Stimulated activated CD8-positive, alpha-beta memory T cell treated with anti-CD3 and anti-CD28 coated beads, Interleukin-12 subunit alpha, Interleukin-12 subunit beta, amount 100 ng/mL, for 4 hours (primary cell): ENCODE measurements around the gene RAD51B.
"Not testable (repeated sequence)": the region's sequence is repeated elsewhere in the genome, so short reads cannot be mapped to it uniquely, and the experiment has no call there.

Source experiments
- DNase-seq: peaks from one replicate; pipeline ENCODE4 v3.0.0-alpha.2; 2020; ENCODE audit warnings: low read depth

The RAD51B gene

DNA sequence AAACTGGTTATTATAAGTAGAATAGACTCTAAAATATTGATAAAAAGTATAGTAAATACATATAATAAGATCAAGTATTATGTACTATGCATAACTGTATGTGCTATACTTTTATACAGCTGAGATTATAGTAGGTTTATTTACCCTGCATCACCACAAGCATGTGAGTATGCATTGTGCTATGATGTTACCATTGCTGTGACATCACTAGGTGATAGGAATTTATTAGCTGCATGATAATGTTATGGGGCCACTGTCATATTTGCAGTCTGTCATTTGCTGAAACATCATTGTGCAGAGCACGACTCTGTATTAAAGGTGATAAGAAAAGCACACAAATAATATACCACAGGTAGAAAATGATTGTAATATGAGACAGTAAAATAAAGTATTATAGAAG lies 587.7 kb downstream of the RAD51B start:
- DNase-seq, result no peak

DNA sequence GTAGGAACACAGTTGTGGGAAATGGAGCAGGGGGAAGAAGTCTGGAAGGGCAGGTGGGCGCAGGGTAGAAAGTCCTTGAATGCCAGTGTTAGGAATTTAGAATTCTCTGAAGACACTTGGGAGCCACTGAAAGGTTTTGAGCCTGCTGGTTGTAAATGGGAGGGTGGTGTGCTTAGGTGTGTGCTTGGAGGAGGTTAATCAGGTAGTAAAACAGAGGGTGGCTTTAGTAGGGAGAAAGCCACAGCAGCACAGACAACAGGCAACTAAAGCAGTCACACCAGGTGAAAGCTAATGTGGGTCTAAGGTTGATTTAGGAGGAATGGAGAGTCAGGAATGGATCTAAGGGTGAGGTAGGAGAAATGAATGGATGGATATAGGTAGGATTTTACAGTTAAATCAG lies 588.2 kb downstream of the RAD51B start:
- DNase-seq, result no peak

DNA sequence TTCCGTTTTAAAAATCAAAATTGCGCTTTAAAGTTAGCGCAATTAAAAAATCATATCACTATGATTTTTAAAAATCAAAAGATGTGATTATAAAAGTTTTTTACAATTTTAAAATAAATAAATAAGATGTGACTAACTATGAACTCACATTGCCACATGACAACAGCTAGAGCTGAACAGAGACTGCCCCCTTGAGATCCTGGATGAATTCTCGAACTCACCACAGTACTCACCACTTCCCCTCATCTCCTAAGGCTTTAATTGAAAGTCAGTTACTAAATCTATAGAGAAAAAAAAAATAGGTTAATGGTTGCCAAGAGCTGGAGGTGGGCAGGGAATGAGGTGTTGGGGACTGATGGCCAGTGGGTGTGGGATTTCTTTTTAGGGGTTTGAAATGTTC lies 589.1 kb downstream of the RAD51B start:
- no peak for DNase-seq

DNA sequence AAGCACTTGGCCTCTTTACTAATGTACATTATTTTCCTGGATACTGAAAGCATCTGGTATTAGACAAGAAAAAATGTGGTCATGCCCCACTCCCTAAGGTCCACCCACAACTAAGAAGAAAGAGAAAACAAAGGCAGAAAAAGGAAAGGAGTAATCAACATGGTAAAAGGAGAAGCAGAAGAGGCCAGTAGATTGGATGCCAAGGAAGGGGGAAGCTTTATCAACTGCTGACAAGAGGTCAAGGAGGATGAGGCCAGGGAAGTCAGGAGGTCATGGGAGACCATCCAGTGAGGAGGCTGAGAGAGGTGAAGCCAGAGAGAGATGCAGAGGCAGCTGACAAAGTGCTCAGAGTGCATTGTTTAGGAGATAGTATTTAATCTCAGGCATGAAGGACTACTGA lies 589.8 kb downstream of the RAD51B start:
- DNase-seq, result no peak

DNA sequence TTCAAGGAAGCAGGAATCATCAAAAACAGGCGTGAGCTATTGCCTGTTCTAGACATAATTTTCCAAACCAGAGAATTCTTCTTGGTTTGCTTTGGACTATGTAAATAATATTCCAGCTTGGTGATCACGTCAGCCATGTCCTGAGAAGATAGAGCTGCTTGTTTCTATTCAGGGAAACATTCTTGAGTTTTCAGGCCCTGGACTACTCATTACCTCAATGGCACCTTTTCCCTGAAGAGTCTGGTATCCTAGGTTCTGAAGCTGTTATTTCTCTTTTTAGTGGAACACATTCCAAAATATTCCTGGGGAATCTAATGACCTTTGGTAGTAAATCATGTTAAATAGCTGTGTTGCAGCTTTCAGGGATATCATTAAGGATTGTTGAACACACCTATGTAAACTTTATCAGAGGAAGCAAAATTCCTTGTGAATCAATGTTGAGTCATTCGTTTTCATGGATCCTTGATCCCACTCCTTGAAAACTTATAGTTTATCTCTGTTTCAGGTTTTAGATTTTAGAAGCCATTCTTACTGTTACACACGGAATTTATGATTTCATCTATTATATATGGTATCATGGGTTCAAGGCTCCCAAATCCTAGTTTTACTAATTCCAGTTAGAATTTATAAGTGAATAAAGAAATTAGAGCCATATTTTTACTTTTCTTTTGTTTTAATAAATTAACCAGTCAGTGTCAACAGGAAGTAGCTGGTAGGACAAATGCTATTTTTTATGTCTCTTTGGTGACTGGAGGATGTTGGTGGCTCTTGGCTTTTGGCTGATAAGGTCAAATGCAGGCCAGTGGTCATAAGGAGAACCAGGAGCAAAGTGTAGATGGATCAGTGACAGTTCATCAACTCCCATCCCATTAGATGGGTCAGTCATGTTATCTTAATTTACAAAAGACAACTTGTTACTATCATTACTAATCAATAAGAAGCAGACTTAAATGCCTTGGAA lies 593.2 kb downstream of the RAD51B start:
- DNase-seq, result no peak

DNA sequence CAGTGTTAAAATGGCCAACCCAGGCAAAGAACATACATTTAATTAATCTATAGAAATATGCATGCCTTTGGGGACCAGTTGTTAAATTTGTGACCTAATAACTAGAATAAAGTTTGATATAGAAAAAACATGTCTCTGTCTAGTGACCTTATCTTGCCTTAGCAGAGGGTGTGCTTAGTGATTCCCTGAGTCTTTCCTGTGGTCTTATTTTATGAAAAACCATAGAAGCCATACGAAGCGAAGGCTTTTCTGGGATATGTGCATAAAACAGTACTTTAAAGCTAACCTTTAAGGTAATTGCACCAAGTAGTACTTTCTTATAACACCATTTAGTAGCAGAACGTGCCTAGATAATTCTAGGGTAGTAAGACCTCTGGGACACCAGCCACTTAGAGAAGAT lies 593.9 kb downstream of the RAD51B start:
- no peak for DNase-seq

DNA sequence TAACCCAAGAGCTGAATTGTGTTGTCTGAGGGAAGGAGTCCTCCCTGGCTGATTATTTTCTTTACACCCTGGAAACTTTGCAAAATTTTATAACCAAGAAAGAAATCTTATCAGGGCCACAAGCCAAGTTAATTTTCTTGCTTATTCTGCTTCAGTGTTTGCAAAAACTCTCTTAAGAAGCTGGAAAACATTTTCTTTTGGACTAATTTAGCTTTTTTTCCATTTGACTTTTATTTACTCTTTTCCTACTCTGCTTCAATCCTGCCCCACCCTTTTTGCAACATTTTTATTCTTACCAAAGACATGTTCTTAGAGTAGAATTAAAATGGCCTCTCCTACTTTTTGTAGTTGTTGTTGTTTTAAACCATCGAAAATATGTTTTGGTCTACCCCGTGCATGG lies 594.5 kb downstream of the RAD51B start:
- no peak for DNase-seq

DNA sequence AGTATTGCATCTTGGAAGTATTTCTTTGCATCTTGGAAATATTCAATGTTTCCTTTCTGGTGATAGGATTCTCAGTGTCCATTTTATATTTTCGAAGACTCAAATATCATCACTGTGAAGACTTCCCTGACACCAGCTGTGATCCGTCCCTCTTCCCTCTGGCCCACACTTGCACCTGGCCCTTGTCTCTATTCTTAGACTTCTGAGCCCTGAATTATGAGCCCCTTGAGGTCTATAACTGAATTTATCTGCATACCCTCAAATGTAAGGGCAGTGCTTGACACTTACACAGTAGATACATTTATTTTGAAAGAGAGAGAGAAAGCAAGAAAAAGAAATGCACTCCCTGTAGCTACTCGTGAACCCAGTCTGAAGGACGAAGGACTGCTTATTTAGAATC lies 596.6 kb downstream of the RAD51B start:
- no peak for DNase-seq

DNA sequence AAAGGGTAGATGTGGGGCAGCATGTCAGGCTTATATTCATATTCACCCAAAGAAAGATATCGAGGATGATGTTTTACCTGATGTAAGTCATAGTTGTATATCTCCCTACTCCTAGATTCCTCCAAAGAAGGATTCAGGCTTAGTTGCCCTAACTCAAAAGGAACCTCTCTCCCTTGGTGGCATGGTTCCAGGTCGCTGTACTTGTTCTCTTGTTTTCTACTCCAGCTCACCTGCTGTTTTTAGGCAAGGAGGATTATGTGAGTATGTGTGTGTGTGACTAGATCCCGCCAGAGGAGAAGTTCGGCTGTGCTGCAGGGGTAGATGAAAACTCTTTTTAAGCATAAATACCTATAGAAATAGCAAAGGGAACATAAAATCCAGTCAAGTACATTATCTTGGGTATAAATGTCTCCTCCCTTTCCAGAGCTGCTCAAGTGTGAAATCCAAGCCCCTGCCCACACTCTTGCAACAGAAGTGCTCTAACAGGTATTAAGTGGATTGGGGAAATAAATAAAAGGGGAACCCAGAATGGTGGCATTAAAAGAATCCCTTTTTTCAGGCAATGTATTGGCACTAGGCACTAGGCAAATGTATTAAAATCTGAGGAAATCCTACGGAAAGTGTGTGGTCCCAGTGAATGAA lies 597.6 kb downstream of the RAD51B start:
- DNase-seq, result no peak

DNA sequence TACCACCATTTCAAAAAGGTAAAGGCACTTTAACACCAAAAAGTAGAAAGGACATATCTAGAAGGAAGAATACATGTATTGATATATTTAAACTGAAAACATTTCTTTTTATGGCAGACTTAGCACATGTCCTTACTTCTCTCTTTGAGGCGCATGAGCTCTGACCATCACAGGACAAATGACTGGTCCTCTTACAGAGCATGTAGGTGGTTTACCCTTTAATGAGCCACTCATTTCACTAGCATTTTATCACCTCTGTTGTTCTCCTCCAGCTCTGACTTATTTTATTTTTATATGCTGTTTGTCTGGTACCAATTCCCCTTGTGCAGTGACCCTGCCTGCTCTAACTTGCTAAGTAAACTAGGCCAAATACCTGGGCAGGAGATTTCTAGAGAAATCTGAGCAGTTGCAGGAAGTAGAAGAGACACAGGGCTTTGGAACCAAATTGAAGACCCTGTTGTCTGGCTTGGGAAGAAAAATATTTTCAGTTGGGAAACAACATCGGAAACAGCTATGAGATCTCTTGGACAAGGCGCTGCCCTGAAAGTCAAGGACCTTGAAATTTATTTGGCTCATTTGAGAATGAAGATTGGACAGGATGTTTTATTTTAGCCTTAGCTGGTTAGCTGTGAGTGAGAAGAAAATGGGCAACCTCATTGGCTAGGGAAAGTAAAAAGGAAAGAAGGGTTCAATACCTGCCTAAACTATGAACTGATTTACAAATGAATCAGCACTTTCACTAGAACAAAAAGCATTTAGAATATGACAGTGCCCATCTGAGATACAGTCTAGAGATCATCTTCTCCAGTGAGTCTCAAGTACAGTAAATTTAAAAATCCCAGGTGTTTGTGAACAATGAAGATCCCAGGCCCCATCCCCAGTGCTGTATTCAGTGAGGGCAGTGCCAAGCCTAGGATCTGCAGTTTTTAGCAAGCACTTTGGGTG lies 598.9 kb downstream of the RAD51B start:
- DNase-seq, result no peak

DNA sequence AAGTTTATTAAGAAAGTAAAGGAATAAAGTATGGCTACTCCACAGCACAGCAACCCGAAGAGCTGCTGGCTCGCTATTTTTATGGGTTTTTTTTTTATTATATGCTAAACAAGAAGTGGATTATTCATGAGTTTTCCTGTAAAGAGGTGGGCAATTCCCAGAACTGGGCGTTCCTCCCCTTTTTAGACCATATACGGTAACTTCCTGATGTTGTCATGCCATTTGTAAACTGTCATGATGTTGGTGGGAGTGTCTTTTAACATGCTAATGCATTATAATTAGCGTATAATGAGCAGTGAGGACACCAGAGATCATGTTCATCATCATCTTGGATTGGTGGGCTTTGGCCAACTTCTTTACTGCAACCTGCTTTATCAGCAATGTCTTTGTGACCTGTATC lies 600.8 kb downstream of the RAD51B start:
- DNase-seq, result no peak

DNA sequence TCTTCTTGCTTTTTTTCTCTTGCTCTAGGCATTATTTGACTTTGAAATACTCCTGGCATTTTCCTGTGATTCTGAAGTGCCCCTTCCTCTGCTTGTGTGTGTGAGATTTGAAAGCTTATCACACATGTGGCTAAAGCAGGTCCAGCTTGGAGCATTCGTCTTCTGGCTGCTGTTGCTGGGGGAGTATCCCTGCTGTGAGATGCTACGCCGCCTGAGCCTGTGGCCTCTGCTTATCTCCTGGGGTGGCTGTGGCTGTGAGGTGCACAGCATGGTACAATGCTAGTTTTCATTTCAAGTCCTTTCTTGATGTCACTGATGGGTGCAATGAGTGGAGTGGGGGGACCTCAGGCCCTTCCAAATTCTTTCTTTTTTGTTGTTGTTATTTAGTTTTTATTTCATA lies 601.5 kb downstream of the RAD51B start:
- DNase-seq, result no peak

DNA sequence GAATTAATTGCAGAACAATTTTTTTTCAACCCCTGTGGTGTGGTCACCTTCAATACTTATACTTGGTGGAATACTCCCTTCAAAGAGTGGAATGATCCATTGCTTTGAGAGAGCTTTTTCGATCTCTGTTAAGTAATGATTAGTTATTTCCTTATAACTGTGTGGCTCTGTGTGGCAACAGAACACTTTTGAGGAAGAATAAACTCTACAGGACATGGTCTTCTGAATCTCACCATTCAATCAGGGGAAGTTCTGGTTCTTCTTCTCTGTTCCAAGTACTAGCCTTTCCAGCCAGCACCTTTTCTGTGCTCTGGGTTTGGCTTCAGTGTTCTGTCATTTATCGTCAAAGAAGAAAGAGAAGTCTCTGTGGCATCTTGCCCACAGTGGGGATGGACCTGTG lies 604.1 kb downstream of the RAD51B start:
- DNase-seq, result no peak

DNA sequence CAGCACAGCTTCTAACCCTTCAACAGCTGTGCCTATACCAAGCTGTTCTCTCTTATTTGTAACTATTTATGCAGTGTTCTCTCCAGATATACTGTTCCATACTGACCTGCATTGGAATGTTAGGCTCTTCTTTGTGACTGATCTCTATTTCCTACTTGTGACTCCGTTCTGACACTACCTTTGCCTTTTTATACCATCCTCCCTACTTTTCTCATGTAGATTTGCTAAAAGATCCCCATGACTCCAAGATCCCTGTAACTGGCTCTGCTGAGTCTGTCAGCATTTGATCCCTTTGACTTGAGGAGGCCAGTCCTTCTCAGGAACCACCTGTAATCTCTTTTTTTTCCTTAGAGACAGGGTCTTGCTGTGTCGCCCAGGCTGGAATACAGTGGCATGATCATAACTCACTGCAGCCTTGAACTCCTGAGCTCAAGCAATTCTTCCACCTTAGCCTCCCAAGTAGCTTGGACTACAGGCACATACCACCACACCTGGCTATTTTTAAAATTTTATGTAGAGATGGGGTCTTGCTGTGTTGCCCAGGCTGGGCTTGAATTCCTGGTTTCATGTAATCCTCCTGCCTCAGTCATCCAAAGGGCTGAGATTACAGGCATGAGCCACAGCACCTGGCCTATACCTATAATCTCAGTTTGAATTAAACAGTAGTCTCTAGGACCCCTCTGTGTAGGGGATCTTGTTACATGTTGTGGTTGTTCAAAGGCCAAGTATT lies 605.0 kb downstream of the RAD51B start:
- no peak for DNase-seq

DNA sequence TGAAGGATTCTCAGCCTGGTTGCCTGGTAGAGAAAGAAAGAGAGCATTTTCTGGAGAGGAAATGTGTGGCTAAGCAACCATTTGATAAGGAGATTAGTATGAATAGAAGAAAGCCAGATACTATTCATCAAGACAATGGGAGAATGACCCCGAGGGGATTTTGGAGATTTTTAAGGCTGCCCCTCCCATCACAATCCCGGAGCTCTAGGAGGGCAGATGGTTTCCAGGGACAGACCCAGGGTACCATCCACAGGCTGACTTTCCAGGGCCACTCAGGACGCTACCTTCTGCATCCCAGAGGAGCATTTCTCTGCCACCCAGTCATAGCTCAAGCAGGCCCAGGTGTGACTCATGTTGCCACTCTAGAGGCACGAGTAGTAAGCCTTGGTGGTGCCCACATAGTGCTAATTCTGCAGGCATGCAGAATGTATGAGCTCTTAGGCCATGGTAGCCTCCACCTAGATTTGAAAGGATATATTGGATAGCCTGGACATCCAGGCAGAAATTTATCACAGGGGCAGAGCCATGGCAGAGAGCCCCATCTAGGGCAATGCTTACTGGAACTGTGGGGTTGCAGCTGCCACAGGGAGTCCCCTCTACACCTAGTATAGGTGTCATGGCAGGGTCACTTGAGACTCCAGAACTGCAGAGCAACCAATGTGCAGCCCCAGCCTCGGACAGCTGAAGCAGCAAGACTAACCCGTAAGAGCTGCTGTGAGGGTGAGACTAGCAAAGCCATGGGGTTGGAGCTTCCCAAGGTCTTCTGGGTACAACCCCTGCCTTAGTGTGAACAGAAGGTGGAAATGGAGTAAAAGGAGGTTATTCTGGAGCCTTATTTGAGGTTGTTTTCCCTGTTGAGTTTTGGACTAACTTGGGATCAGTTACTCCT lies 607.3 kb downstream of the RAD51B start:
- no peak for DNase-seq

DNA sequence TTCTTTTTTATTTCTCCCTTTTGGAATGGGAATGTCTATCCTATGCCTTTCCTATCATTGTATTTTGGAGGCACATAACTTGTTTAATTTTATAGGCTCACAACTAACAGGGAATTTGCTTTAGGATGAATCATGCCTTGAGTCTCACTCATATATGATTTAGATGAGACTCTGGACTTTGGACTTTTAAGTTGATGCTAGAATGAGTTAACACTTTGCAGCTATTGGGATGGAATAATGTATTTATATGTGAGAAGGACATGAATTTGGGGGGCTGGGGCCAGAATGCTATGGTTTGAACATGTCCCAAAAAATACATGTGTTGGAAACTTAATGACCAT lies 607.9 kb downstream of the RAD51B start:
- DNase-seq, result no peak

DNA sequence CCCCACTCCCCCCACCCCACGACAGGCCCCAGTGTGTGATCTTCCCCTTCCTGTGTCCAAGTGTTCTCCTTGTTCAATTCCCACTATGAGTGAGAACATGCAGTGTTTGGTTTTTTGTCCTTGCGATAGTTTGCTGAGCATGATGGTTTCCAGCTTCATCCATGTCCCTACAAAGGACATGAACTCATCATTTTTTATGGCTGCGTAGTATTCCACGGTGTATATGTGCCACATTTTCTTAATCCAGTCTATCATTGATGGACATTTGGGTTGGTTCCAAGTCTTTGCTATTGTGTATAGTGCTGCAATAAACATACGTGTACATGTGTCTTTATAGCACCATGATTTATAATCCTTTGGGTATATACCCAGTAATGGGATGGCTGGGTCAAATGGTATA lies 609.3 kb downstream of the RAD51B start:
- not testable (repeated sequence) for DNase-seq

DNA sequence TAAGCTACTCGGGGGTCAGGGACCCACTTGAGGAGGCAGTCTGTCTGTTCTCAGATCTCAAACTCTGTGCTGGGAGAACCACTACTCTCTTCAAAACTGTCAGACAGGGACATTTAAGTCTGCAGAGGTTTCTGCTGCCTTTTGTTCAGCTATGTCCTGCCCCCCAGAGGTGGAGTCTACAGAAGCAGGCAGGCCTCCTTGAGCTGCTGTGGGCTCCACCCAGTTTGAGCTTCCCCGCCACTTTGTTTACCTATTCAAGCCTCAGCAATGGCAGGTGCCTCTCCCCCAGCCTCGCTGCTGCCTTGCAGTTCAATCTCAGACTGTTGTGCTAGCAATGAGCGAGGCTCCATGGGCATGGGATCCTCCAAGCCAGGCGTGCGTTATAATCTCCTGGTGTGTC lies 614.6 kb downstream of the RAD51B start:
- not testable (repeated sequence) for DNase-seq

DNA sequence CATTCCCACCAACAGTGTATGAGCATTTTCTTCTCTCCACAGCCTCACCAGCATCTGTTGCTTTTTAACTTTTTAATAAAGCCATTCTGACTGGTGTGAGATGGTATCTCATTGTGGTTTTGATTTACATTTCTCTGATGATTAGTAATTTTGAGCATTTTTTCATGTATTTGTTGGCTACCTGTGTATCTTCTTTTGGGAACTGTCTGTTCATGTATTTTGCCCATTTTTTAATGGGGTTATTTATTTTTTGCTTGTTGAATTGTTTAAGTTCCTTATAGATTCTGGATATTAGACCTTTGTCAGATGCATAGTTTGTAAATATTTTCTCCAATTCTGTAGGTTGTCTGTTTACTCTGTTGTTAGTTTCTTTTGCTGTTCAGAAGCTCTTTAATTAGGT lies 616.1 kb downstream of the RAD51B start:
- DNase-seq, result not testable (repeated sequence)

DNA sequence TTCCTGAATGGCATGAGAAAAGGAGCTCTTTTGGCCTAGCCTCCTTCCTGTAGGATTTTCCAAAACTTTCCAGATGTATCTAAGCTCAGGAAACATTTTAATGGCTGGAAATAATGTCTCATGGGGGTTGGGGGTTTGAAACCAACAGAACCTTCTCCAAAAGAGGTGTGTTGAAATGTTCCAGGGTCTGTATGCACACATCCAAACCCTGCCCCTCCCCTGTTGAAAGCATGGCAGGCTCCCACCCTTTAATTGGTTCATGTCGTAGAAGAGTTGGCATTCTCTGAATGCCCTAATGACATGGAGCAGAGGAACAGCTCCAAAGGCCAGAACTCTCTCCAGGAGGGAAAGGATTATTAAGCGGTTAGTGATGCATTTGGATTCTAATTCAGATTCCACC lies 620.1 kb downstream of the RAD51B start:
- DNase-seq, result no peak

DNA sequence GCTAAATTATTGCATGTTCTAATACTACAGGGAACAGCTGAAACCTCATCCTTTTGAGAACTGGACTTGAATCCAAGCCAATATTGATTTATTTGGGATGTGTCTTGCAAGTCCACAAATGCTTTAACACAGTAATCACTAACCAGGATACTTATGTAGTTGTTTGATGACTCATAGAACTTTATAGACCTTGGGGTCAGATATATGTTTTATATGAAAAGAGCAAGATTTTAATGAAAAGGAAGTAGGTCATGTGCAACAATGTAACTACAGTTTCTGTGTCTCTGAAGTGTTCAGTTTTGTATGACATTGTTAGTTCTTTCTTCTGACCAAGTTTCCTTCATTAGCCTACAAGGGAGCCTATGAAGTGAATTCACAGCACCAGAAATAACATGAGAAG lies 621.2 kb downstream of the RAD51B start:
- no peak for DNase-seq
